Suprapubic skin (tissue), 4 donors: ENCODE data around the gene SCYL1.

Experiments used
- CTCF ChIP-seq, 2 donors: fragments of 200-600 bp in 1 of 2; fragments of 450-650 bp in 1 of 2; sonication (generic) in 1 of 2; IDR thresholded peaks; one replicate each; pipeline ENCODE4 v1.5.1; 2016 to 2019; ENCODE audit warnings: antibody characterized with exemption in 2 of 2, mild to moderate bottlenecking in 1 of 2, moderate library complexity in 1 of 2
- EP300 ChIP-seq: sonication (generic); formaldehyde crosslinking; IDR thresholded peaks from one replicate; pipeline ENCODE4 v1.6.1; 2017; ENCODE audit warnings: antibody characterized with exemption
- POLR2A ChIP-seq, 2 donors: fragments of 450-650 bp; IDR thresholded peaks; one replicate each; pipeline ENCODE4 v1.6.1; 2017; ENCODE audit warnings: antibody characterized with exemption in 2 of 2, mild to moderate bottlenecking in 2 of 2, moderate library complexity in 2 of 2
- POLR2AphosphoS5 ChIP-seq, 3 donors: sonication (generic); formaldehyde crosslinking; IDR thresholded peaks; one replicate each; pipeline ENCODE4 v1.6.1; 2017; ENCODE audit warnings: antibody characterized with exemption in 3 of 3

GRCh38 chr11:65535102-65535501, 10.2 kb downstream of the SCYL1 start:
- TF ChIP-seq CTCF (IDR thresholded peaks at IDR 0.05) (no peak), POLR2A (IDR thresholded peaks at IDR 0.05) (no peak), EP300 (no peak), POLR2AphosphoS5 (IDR thresholded peaks at IDR 0.05) (no peak)
